Epithelial cell of alveolus of lung (primary cell): ENCODE data around the gene AP4S1. TPM values are rescaled to one million over a fixed set of nuclear protein-coding genes. Genes with fewer than 3 reads are reported as not detected.

Experiments
- total RNA-seq: library from RNA; depleted of rRNA; stranded (reverse); fragments of >200 nt; gene quantifications from 2 replicates; pipeline ENCODE4 v1.2.1, GENCODE V29; 2015

Gene AP4S1, protein sequence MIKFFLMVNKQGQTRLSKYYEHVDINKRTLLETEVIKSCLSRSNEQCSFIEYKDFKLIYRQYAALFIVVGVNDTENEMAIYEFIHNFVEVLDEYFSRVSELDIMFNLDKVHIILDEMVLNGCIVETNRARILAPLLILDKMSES
- 5.3 and 7.0 TPM in 2 replicates for total RNA-seq

DNA sequence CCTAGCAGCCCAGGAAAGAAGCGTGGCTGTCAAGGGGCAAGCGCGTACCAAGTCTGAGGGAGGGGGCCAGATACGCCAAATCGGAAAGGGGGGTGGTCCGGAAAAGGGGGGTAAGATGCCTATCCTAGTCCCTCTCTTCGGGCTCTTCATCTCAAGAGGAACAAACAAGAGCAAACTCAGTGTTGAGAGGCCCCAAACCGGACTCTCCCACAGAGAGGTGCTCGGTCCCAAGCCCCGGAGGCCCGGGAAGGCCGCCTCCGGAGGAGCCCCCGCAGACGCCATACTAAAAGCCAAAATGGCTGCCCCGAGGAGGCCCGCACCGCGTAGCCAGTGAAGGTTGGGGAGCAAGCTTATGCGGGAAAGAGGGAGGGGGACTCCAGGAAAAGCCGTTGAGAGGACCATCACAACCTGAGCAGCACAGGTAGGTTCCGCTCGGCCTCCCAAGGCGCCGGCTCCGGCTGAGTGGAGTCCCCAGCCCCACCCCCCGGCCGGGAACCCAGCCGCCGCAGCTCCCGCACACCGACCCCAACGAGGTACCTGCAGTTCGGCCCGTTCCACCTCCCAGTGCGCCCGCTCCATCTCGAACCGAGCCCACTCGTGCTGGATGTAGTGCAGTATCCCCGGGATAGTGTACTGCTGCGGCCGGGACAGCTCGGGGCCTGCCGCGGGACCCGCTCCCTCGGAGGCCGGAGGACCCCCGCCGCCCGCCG lies at the start of gene AP4S1:
Gene AP4S1 (plus strand): TSS at position 283 of the 710 bp plus-strand sequence. CDS start 40,548 bp downstream, outside the sequence.

DNA sequence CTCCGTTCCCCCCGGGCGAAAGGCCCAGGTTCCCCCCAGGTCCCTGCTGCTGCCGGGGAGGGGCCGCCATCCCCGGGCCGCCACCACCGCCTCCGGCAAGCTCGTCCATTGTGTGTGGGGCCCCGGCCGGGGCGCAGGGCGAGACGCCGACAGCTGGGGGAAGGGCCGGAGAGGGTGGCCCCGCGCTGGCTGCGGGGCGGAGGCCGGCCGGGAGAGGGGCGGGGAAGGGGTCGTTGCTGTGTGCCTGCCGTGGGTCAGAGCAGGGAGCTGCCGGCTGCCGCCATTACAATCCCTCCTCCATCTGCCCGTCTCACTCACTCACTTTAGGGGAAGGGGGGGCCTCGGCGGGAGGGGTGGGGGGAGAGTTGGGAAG lies 614 bp downstream of the AP4S1 start, which contains the start of gene STRN3:
Gene STRN3 (minus strand): TSS at position 303 of the 373 bp plus-strand sequence. CDS start 194 bp downstream, at position 109.

Other genes with a start within 250 kb of the AP4S1 start
- 0.39 and 0.72 TPM in 2 replicates for gene COCH, start 151.1 kb upstream of the AP4S1 start, total RNA-seq
- 24.6 and 29.1 TPM in 2 replicates for gene STRN3, start 730 bp downstream of the AP4S1 start, total RNA-seq
- 75.6 and 81.6 TPM in 2 replicates for gene HECTD1, start 182.1 kb downstream of the AP4S1 start, total RNA-seq